Measurements from ENCODE around the gene PIGZ.
"Not testable (repeated sequence)": the region's sequence is repeated elsewhere in the genome, so short reads cannot be mapped to it uniquely, and the experiment has no call there.

The PIGZ gene

DNA sequence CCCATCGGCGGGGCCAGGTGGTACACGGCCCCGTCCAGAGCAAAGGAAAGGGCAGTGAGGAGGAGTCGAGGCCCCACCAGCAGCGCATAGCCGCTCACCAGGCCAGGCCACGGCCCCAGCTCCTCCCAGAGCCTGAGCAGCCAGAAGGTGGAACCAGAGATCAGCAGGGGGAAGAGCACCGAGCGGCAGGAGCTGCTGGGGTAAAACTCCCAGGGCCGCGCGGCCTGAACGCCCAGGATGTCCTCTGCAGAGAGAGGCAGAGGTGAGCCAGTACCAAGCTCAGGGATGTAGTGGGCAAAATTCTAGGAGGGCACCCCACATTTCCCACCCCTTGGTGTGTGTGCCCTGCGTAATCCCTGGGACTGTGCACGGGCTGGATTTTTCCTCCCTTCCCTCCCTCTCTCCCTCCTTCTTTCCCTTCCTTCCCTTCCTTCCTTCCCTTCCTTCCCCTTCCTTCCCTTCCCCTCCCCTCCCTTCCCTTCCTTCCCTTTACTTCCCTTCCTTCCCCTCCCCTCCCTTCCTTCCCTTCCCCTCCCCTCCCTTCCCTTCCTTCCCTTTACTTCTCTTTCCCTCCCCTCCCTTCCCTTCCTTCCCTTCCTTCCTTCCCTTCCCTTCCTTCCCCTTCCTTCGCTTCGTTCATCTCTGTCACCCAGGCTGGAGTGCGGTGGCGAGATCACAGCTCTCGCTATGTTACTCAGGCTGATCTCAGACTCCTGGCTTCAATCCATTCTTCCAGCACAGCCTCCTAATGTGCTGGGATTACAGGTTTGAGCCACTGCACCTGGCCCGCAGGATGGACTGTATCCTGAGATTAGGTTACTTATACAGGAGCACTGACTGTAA lies 20.0 kb downstream of the PIGZ start:
- DNase-seq (ENCODE audit: low read depth): no peak

GRCh38 chr3:196947860-196948441 lies 20.7 kb downstream of the PIGZ start:
- no peak for DNase-seq (ENCODE audit: low read depth)

GRCh38 chr3:196947136-196947859 lies 21.3 kb downstream of the PIGZ start:
- DNase-seq (ENCODE audit: low read depth): no peak

DNA sequence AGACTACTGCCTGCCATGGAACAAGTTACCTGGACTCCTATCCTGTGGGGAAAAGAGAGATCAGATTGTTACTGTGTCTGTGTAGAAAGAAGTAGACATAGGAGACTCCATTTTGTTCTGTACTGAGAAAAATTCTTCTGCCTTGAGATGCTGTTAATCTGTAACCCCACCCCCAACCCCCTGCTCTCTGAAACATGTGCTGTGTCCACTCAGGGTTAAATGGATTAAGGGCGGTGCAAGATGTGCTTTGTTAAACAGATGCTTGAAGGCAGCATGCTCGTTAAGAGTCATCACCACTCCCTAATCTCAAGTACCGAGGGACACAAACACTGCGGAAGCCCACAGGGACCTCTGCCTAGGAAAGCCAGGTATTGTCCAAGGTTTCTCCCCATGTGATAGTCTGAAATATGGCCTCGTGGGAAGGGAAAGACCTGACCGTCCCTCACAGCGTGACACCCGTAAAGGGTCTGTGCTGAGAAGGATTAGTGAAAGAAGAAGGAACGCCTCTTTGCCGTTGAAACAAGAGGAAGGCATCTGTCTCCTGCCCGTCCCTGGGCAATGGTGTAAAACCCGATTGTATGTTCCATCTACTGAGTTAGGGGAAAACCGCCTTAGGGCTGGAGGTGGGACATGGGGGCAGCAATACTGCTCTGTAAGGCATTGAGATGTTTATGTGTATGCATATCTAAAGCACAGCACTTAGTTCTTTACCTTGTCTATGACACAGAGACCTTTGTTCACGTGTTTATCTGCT lies 24.4 kb downstream of the PIGZ start:
- DNase-seq (ENCODE audit: low read depth): not testable (repeated sequence)

DNA sequence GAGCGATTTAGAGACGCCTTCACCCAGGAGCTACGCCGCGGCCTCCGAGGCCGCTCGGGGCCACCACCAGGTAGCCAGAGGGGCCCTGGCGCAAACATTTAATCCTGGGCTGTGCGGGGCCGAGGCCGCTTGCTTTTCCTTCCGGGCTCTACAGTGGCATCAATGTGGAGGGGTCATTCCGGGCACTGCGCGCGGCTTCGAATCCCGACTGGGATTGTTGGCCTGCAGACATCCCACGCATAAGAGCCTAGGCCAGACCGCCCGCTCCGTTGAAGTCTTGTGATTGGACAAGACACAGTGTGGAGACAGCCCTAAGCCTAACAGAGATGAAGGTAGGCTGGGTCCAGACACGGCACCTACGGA lies 25.7 kb downstream of the PIGZ start:
- DNase-seq (ENCODE audit: low read depth): no peak

GRCh38 chr3:196942226-196942914 lies 26.3 kb downstream of the PIGZ start, which contains the start of gene NCBP2:
TSS of gene NCBP2 (minus strand) at chr3:196942528. CDS start at chr3:196942503, 25 bp downstream.
- DNase-seq (ENCODE audit: low read depth): peak; percentile 99

DNA sequence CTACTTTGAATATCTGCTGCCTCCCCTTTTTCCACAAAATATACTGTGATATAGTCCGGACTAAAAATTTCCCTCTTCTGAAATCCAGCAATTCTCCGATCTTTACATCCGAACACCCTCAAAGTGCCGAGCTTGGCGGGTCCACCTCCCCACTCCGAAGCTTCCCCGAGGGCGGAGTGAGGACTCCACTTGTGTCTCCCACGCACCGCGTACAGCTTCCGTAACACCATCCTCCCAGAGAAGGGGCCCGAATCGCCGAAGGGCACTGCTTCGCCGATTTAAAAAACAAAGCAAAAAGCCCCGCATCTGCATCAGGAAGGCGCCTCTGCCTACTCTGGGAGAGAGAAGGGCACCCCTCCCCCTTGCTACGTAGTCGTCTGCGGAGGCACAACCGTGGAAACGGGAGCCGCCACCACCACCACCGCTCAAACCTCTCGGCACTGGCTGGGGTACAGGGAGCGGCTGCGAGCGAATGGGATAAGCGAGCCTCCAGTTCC lies 26.9 kb downstream of the PIGZ start:
- peak; percentile 28 for DNase-seq (ENCODE audit: low read depth)

DNA sequence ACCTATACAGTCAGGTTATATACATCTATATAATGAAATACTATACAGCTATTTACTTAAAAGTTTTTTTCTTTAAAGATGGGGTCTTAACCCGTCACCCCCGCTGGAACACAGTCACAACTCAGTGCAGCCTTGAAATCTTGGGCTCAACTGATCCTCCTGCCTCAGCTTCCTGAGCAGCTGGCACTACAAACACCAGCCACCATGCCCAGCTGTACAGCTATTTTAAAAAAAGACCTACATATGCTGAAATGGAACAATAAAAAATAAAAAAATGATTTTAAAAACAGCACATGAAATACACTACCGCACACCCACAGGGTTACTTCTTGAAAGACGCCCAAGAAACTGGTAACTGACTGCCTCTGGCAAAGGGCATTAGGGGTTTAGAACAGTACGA lies 30.1 kb downstream of the PIGZ start:
- no peak for DNase-seq (ENCODE audit: low read depth)

GRCh38 chr3:196938124-196938523 lies 30.5 kb downstream of the PIGZ start:
- peak; percentile 40 for DNase-seq (ENCODE audit: low read depth)

GRCh38 chr3:196936288-196936687 lies 32.3 kb downstream of the PIGZ start:
- no peak for DNase-seq (ENCODE audit: low read depth)

DNA sequence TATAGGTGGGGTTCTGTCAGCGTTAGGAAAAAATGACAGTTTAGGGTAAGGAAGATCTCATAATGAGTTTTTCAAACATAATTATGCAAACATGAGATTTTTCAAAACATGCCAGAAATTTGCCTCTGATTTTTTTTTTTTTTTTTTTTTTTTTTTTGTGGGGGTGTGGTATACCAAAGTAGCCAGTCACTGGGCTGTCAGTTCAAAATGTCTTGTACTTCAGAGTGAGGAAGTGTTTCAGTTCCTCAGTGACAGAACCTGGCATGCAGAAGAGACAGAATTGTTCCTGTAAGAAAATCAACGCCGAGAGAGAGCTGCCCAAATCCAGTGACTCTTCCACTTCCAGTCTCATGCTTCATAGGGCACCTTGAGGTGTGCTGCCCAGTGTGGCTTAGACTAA lies 36.0 kb downstream of the PIGZ start:
- no peak for DNase-seq (ENCODE audit: low read depth)

- DNase-seq (ENCODE audit: low read depth): no peak
Observed at GRCh38 chr3:196931828-196932587, 36.6 kb downstream of the PIGZ start.

DNA sequence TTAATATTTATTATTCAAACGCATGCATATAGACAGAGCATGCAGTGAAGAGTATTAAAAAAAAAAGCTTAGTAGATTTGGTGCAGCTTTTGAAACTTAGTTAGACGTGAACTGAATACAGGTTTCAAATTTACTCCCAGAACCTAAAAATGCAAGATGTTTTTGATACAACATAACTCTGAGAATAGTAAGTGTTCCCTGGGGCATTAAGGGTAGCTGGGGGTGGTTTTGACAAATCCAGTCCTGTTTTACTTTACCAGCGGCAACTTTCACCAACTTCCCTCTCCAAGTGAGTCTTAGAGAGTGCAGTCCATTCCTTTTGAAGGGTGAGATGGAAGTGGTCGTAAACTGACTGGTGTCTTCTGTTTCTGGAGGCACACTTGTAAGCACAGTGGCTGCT lies 37.5 kb downstream of the PIGZ start:
- DNase-seq (ENCODE audit: low read depth): no peak

DNA sequence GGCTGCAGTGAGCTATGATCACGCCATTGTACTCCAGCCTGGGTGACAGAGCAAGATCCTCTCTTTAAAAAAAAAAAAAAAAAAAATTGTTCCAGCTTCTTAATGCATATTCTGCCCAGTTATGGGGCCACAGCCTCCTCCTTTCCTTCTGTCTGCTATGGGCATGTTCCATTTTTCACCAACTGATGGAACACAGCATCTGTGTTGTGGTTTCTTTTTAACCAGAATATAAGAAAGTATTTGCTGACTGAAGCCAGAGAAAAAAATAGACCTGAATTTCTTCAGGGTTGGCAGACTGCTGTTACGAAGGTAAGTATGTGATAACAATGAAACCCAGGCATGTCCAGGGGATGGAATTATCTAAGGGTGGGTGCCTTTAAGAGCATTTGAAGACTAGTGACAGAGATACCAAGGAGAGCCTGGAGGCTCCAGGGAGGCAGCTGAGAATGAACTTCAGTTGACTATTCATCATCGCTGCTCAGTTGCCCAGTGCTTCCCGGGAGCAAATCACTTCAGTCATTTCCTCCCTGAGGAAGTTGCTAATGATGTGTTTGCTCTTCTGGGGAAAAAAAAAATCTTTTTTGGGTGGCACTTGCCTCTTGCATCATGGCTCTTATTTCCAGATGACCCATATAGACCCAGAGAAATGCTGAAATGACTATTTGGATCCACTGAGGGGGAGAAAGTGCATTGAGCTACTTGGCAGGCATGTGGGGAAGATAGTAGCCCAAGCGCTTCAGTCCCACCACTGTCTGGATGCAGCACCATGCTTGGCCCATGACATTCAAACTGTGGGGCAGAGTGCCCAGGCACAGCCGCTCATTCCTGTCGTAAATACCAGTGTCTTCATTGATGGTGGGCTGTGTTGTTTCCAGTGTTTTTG lies 40.8 kb downstream of the PIGZ start:
- DNase-seq (ENCODE audit: low read depth): no peak

- no peak for DNase-seq (ENCODE audit: low read depth)
Observed at GRCh38 chr3:196920733-196921132, 47.9 kb downstream of the PIGZ start.

DNA sequence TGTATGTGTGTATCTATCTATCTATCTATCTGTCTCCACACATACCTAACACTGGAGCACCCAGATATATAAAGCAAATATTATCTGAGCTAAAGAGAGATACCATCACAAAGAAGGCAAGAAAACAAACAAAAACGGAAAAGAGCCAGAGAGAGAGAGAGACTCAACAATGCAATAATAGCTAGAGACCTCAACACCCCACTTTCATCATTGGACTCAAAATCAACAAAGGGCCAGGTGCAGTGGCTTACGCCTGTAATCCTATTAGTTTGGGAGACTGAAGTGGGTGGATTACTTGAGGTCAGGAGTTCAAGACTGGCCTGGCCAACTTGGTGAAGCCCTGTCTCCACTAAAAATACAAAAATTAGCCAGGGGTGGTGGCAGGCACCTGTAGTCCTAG lies 49.7 kb downstream of the PIGZ start:
- DNase-seq (ENCODE audit: low read depth): no peak

GRCh38 chr3:196916995-196917394 lies 51.6 kb downstream of the PIGZ start:
- DNase-seq (ENCODE audit: low read depth): no peak

DNA sequence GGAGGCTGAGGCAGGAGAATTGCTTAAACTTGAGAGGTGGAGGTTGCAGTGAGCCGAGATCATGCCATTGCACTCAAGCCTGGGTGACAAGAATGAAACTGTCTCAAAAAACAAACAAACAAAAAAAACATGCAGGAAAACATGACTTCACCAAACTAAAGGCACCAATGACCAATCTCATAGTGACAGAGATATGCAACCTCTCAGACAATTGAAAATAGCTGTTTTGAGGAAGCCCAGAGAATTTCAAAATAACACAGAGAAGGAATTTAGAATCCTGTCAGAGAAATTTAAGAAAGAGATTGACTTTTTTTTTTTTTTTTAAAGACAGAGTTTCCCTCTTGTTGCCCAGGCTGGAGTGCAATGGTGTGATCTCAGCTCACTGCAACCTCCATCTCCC lies 52.4 kb downstream of the PIGZ start:
- no peak for DNase-seq (ENCODE audit: low read depth)

DNA sequence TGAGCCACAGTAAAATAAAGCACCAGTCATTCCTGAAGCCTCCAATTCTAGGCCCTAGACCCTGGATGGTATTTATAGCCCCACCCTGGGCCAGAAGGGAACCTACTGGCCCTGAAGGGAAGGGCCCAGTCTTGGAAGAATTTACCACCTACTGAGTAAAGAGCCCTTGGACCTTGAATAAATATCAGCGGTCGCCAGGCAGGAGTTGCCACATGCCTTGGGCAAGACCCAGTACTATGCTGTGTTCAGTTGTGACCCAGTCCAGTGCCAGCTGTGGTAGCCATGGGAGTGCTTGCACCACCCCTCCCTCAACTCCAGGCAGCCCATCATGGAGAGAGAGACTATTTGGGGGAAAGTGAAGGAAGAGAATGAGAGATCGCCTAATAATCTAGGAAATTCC lies 53.3 kb downstream of the PIGZ start:
- DNase-seq (ENCODE audit: low read depth): no peak

- no peak for DNase-seq (ENCODE audit: low read depth)
Observed at GRCh38 chr3:196914866-196915265, 53.8 kb downstream of the PIGZ start.

Measured in fibroblast of gingiva (primary cell).